HG03354 (cell line): ENCODE results near the gene COMMD1.
"Not testable (repeated sequence)": the region's sequence is repeated elsewhere in the genome, so short reads cannot be mapped to it uniquely, and the experiment has no call there.

Experiments used
- ATAC-seq: cut with Tn5 transposase; IDR thresholded peaks from one replicate; pipeline ENCODE4 v1.9.1; 2021; ENCODE audit warnings: mild to moderate bottlenecking; ENCODE audit not compliant: unreplicated experiment, poor library complexity, severe bottlenecking

Gene COMMD1

DNA sequence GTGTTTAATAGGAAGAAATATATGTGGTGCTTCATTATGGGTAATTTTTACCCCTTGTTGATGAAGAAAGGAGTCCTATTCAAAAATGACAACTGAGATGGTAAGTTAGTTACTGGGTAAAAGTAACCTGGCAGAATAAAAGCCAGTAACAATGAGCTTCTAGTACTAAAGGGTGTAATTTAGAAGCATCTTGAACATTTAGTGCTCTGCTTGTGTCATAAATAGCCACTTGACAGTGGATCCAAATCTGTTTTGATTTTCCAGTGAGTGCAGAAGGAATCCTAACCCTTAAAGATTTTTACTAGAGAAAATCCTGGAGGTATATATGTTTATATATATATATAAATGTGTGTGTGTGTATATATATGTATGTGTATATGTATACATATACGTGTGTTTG, 15.1 kb downstream of the COMMD1 start:
- ATAC-seq: no peak

GRCh38 chr2:61922714-61923113, 17.2 kb downstream of the COMMD1 start:
- ATAC-seq: no peak

- ATAC-seq: no peak
These were observed 19.6 kb downstream of the COMMD1 start for GRCh38 chr2:61924895-61925663.

DNA sequence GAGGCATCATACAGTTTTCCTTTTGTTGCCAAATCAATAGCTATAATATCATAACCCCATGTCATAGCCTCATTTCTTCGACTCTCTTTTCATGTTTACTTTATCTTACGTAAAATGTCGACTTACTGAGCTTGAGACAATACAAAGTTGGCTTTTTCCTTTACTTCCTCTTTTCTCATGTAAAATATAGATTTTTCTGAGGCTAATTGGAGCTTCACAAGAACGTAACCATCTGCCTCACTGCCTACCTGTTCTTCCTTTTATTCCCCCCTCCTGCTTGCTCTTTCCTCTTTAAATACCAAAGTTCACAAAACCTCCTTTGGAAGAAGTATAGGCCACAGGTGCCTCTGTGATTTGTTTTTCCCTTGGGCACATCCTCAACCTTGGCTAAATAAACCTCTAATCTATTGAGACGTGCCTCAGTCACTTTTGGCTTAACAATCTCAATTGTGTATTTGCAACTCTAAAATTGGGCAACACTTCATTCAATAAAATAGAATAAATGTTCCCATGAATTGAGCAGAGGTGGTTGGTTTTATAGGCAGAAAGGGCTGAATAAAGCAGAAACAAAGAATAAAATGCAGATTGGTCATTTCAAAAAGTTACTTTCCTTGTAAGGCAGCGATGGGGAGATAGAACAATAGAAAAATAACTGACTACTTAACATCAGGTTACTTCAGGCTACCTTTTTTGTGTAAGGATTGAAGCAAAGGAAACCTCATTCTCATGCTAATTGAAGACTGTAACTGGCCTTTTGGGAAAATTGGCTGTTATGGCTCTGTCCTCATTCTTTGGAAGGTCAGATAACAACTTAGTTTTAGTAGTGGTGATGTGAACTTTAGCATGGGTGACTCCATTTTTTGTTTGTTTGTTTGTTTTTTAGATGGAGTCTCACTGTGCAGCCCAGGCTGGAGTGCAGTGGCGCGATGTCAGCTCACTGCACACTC, 21.3 kb downstream of the COMMD1 start:
- no peak for ATAC-seq

DNA sequence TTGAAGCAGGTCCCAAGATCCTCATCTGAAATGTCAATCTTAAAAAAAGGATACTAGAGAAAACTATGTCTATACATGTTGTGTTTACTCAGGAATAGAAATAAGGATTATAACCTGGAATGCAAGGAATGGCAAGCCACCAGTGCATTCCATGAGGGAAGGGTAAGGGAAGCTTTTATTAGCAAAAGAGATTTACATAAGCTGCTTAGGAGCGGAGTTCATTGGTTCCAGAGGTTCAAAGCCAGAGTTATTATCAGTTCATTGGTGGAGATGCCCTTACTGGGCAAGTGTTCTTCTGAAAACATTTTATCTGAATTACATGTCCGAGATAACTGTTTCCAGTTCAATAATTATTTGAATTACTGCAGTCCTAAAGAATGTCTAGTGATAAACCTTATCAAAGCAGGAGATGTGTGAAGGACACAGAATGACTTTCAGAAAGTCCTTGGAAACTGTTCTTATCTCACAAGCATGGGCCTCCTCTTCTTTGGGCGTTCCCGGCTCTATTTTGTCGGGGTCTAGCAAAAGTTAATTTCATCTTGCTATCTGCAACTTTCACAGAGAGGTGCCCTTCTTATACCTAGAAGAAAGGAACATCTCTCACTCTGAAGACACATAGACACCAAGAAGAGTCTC, 23.5 kb downstream of the COMMD1 start:
- ATAC-seq: no peak

DNA sequence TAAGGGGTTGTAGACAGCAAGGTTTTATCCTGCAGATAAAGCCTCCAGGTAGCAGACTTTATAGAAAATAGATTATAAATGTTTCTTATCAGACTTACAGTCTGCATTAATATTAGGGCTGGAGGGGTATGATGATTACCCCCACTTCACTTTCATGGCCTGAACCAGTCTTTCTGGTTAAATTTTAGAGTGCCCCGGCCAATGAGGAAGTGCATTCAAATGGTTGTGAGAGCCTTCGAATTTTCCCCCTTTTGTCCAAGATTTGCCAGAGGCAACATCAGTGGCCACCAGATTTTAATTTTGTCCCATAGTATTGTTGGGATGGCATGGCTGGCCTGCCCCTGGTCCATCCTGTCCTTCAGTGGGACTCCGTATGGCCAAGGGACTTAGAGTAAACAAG, 31.6 kb downstream of the COMMD1 start:
- ATAC-seq: no peak

DNA sequence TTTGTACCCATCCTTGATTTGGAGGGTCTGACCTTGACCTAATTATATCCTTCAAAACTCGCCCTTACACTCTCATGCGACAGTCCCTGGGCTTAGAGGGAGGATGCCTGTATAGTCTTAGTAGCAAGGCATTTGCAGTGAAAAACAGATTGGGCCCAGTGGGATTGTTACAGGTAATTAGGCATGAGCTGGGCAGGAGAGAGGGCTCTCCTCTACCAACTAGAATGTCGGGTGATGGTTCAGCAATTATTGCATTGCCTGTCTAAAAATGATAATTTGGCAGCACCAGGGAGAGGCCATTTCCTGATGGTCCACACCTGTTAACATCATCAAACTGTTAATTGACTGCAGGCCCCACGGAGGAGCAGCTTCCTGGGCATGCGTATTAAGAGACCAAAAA, 32.4 kb downstream of the COMMD1 start:
- ATAC-seq: no peak

GRCh38 chr2:61938511-61938910, 33.0 kb downstream of the COMMD1 start:
- no peak for ATAC-seq

DNA sequence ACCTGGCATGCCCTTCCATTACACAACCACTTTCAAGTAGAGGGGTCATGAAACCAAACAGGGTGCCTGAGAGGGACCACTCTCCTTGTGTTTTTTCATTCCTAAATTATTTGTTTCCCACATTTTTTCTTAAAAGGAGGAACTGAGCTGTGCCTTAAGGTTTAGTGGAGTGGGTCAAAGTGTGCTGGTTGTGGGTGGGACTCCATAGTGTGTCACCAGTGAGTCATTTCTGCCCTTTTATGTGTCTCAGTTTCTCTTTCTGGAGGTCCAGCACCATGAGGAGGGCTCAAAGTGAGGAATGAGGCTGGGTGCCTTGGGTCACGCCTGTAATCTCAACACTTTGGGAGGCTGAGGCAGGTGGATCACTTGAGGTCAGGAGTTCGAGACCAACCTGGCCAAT, 37.8 kb downstream of the COMMD1 start:
- no peak for ATAC-seq

DNA sequence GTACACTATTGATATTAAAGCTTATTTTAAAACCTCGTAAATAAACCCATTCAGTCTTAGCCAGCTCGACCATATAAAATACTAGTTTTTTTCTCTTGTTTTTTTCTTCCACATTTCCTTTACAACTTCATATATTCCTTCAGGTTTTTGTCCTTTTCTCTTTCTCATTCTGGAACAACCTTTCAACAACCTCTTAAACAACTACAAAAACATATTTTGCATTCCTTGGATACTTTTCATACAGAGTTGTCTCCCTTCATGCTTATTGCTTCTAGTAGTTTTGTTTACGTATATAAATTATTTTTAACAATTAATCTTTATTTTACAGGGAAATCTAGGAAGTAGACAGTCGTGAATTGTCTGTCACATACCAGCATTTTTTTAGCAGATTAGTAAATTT, 41.2 kb downstream of the COMMD1 start:
- no peak for ATAC-seq

DNA sequence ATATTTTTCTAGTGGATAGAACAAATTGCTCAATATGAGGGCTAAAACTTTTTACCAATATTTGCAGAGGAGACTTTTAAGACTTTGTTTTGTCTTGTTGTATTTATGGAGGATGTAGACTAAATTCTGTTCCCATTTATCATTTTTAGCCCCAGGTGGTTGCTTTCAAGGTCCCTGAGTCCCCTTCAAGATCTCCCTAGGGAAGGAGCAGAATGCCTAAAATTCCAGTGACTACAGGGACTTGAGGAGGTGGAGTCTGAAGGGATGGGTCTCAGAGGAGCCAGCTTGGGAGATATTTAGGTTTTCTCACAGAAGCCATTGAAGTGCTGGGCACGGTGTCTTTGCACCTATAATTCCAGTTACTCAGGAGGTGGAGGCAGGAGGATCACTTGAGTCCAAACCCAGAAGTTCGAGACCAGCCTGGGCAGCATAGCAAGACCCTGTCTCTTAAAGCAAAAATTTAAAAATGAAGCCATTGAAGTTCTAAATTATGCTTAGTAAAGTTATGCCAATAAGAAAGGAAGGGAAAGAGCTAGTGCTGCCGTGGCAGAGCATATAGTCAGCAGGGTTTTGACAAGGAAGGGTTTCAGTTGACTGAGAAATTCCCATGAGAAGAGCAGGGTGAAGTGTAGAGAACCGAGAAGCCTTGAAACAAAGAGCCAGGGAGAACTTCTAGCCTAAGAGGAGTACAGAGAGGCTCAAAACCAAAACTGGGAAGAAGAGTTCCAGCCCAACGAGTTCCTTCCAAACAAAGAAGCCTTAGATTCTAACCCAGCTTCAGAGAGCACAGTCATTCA, 43.4 kb downstream of the COMMD1 start:
- ATAC-seq: no peak

DNA sequence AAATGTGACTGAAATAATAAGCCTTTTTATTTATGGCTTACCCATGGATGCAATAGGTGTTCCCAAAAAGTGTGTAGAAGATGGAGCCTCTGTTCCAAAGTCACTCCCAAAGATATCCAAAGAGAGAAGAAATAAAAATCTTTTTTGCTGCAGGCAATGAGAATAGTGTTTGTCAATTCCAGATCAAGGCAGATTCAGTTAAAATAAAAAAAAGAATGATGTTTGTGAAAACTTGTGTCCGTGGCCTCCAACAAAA, 43.9 kb downstream of the COMMD1 start:
- no peak for ATAC-seq

DNA sequence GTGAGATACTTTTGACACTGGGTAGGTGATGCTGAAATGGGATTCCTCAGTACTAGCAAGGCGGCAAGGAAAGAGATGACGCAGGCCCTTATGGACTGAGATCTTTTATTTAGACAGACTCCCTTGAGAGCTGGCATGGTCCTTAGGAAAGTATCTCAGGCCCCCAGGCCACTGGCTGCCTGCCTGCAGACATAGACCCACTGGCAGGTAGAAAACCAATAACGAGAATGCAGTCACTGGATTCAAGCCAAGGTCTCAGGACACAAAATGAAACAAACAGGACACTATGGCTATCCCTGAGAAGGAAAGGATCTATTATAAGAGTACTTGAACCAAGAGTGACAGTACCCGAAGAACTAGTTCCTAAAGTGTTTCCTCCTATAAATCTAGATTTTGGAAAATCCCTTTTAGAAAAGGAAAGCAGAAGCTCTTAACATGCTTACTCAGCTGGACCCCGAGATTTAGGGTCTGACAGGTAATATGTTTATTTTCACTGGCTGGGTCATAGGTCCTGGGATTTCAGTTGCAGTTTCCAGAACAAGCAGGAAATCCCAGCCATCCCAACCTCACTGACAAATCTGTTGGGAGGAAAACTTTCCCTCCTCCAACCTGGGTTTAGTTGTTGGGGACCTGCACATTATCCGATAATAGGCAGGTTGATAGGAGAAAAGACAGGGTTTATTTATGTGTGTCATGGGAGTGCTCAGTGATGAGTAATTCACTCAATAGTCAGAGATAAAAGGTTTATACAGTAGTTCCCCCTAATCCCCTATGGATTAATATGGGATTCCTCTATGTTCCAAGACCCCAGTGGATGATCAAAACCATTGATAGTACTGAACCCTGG, 44.5 kb downstream of the COMMD1 start:
- ATAC-seq: no peak

GRCh38 chr2:61950571-61951315, 45.3 kb downstream of the COMMD1 start:
- ATAC-seq: no peak

- ATAC-seq: no peak
These were observed 46.4 kb downstream of the COMMD1 start for GRCh38 chr2:61951881-61952280.

DNA sequence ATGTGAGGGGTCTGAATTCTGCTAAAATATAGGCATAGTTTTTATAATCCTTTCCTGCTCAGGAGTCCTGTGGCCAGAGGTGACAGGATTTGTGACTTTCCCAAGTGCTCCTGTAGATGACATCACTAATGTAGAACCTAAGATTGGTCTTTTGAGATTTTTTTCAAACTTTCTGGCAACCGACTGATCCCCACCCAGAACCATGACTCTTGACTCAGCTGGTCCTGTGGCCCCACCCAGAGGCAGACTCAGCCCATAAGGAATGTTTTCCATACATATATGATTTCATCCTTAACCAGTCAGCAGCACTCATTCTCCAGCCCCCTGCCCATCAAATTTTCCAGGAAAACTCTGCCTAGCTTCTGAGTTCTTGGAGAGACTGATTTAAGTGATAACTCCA, 46.8 kb downstream of the COMMD1 start:
- ATAC-seq: no peak

DNA sequence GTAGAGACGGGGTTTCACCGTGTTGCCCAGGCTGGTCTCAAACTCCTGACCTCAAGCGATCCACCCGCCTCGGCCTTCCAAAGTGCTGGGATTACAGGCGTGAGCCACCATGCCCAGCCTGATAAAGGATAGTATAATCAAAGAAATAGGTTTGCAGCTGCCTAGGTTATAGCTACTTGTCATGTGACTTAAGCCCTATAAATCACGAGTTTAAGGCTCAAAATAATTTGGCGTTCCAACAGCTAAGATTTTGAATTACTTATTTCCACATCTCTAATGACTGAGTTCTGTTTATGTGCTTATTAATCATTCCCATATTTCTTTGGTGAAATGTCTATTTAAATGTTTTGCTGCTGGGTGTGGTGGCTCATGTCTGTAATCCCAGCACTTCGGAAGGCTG, 49.4 kb downstream of the COMMD1 start:
- not testable (repeated sequence) for ATAC-seq
